KBM-7 (cell line): Measurements from ENCODE around the gene HSD3B7.

Experiments
- DNase-seq: peaks from one replicate; pipeline ENCODE4 v3.0.0-alpha.2; 2015
- in situ Hi-C: fragments of 300-500 bp; cut with MboI; formaldehyde crosslinking; loops from 2 replicates; pipeline ENCODE4 v1.14.3; 2020; ENCODE audit warnings: low sequenced_read_pairs, low pct_unique_long_range_greater_than_20kb, mixed read lengths

HSD3B7 gene

DNA sequence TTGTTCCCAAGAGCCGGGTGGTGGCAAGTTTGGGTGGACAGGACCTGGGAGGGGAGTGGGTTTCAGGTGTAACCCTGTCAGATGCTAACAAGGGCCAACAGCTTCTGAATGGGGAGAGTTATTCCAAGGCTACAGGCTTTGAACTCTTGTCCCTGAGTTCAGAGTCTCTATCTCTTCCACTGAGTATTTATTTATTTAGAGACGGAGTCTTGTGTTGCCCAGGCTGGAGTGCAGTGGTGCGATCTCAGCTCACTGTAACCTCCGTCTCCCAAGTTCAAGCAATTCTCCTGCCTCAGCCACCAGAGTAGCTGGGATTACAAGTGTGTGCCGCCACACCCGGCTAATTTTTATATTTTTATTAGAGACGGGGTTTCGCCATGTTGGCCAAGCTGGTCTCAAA lies 30.0 kb upstream of the HSD3B7 start:
- no peak for DNase-seq
- in situ Hi-C loops, result no loop called here

DNA sequence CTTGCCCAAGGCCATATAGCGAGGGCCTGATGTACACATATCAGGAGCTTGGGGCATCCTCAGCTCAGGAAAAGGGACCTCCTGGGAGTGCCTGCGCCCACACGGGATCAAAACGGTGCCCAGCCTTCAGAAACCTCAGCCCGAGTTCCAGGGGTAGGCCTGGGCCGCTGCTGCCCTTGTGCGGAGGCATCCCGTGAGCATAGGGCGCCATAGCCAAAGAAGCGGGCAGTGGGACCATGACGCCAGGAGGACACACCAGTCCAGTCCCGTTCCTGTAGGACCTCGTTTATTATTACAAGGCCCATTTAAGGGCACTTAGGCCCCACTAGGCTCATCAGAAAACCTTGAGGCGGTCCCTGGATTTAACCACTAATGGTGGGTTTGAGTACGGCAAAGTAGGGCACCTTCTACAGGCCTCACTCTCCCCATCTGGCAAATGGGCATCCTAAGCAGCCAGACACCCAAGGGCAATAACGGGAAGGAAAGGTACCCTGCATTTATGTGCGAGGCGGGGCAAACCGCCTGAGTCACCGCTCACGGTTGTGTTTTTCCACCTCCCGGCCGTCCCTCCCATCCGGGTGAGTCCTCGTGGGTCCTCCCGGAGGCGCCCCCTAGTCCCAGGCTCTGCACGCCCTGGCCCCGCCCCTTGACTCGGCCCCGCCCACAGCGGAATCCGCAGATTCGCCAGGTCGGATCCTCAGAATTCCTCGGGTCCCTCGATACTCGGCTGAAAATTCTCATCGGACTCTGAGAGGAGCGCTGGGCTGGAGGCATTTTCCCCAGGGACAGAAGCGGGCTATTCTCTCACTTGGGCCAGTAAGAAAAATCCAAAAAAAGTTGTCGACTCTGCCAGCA lies 28.2 kb upstream of the HSD3B7 start:
- in situ Hi-C loops, result no loop called here

DNA sequence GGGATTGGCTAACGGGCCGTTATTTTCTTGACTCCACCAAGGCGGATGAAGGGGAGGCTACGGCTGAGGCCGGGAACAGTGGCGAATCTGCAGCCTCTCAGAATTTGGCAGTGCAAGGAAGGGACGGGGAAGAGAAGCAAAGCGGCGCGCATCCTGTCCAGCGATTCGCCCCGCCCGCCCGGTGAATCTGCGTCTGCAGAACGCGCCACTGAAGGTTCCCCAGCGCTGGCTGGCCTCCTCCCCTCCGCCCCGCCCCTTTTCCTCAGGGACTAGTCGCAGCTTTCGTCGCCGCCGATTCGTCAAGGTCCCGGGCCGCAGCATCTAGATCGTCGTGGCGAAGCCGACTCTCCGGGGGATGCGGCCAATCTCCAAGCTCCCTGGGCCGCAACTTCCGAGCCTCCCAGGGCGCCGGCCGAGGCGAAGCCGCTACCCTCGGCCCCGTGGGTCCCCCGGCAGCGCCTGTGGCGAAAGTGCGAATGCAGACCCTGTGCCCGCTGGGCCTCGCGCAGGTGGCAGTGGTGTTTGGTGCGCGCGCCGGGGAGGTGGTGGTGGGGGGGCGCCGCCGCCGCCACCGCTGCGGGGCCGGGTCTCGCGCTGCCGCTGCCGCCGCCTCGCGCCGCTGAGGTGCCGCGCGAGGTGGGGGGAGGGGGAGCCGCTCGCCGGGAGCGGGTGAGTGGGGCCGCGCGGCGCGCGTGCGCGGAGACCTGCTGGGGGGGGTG lies 27.4 kb upstream of the HSD3B7 start, which contains the start of gene SETD1A:
Gene SETD1A (plus strand): TSS at position 299 of the 719 bp plus-strand sequence. CDS start 978 bp downstream, outside the sequence.
- peak; percentile 95 for DNase-seq
- in situ Hi-C loops, result no loop called here

More for the DNA sequence above, 28.2 kb upstream of the HSD3B7 start:
- DNase-seq, result peak; percentile 84

DNA sequence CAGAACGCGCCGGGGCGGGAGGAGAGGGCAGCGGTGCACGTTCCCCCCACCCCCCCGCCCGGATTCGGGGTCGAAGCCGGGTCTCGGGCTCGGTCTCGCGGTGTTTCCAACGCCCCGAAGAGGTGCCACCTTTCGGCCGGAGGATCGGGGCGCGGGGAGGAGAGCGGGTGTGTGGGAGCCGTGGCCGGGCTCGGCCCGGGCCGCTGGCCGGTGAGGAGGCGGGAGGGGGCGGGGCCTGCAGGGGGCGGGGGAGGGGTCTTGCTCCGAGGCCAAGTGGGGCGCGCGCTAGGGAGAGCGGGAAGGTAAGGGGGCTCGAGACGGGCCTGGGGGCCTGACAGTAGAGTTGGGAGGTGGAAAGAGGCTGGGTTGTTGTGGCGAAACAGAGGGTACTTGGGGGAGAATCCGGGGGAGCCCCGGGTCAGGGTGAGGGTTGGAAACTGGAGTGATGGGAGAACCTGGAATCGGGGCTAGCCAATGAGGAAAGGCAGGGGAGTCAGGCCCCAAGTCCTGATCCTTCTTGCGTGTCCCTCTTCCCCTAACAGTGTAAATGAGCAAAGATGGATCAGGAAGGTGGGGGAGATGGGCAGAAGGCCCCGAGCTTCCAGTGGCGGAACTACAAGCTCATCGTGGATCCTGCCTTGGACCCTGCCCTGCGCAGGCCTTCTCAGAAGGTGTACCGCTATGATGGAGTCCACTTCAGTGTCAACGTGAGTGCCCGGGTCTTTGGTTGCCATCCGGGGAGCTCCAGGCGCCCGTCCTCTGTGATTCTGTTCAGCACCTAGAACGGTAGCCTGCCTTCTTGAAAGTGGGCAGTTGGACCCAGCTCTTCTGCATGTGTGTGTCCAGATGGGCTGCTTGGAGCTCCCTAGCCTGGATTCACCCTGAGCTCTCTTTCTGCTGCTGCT lies 26.6 kb upstream of the HSD3B7 start:
- in situ Hi-C loops, result no loop called here
- no peak for DNase-seq

DNA sequence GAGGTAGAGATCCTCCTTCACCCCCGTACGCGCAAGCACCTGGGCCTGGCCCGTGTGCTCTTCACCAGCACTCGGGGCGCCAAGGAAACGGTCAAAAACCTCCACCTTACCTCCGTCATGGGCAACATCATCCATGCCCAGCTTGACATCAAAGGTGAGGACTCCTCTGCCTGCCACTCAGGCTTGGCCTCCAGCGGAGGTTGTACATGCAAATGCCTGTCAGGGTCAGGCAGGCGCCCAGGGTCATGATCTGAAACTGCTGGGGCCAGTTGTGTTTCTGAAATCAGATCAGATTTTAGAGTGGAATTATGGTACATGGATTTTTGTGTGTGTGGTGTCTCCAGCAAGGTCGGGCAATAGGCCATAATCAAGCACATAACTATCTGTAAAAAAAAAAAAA lies 23.6 kb upstream of the HSD3B7 start:
- in situ Hi-C loops, result no loop called here
- no peak for DNase-seq

DNA sequence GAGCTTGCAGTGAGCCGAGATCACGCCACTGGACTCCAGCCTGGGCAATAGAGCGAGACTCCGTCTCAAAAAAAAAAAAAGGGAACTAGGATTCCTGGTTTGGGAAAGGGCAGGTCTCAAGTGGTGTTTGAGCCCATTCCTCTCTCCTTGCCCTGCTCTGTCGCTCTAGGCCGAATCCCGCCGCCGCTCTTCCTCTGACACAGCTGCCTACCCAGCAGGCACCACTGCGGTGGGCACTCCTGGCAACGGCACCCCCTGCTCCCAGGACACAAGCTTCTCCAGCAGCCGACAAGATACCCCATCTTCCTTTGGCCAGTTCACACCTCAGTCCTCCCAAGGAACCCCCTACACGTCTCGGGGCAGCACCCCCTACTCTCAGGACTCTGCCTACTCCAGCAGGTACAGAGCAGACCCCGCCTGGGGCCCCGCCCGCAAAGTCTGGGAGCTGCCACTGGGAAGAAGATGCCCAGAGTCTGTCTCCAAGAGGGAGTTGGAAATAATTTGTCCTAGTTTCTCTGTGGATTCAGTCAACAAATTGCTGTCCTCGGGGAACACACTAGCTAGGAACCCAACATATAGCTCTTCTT lies 21.0 kb upstream of the HSD3B7 start:
- in situ Hi-C loops, result no loop called here
- no peak for DNase-seq

DNA sequence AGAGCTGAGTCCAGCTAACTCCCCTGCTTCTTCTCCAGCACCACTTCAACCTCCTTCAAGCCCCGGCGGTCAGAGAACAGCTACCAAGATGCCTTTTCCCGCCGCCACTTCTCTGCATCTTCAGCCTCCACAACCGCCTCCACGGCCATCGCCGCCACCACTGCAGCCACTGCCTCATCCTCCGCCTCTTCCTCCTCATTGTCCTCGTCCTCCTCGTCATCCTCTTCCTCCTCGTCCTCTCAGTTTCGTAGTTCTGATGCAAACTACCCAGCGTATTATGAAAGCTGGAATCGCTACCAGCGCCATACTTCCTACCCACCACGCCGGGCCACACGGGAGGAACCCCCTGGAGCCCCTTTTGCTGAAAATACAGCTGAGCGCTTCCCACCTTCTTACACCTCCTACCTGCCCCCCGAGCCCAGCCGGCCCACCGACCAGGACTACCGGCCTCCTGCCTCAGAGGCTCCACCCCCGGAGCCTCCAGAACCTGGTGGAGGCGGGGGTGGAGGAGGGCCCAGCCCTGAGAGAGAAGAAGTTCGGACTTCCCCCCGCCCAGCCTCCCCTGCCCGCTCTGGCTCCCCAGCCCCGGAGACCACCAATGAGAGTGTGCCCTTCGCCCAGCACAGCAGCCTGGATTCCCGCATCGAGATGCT lies 20.3 kb upstream of the HSD3B7 start:
- in situ Hi-C loops, result no loop called here
- DNase-seq, result no peak

DNA sequence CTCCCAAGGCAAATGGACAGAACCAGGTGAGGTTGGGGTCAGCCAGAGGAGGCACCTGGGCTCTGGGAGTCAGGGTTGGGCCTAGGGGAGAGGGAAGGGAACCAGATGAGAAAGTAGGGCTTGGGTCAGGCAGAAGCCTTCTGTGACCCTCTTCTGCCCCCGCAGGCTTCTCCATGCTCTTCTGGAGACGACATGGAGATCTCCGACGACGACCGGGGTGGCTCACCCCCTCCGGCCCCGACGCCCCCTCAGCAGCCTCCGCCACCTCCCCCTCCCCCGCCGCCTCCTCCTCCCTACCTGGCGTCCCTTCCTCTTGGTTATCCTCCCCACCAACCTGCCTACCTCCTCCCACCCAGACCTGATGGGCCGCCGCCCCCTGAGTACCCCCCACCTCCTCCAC lies 19.6 kb upstream of the HSD3B7 start:
- no peak for DNase-seq
- in situ Hi-C loops, result no loop called here

DNA sequence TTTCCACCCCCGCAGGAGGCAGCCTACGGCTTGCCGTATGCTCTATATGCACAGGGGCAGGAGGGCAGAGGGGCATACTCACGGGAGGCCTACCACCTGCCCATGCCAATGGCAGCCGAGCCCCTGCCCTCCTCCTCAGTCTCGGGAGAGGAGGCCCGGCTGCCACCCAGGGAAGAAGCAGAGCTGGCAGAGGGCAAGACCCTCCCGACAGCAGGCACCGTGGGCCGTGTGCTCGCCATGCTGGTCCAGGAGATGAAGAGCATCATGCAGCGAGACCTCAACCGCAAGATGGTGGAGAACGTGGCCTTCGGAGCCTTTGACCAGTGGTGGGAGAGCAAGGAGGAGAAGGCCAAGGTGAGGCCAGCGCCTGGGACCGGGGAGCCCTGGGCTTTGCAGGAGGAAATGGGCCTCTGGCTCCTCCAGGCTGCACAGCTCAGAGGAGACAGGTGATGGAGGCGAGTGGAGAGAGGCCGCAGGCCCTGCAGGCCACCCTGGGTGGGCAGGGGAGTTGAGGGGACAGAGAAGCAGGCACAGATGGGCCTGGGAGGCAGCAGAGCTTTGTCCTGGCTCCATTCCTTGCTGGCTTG lies 18.9 kb upstream of the HSD3B7 start:
- no peak for DNase-seq
- in situ Hi-C loops, result no loop called here

DNA sequence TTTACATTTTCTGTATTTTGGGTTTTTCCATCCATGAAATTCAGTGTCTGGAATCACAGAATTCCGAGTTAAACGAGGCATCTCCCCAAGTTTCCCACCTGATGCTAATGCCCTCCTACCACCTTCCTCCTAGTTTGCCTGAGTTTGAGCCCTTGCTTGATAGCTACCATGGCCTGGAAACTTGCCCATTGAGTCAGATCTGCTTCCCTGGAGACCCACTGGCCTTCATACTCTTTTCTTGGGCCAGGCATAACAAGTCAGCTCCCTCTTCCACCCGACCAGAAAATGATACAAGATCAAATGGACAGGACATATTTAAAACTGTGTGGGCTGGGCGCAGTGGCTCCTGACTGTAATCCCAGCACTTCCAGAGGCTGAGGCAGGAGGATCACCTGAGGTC lies 17.2 kb upstream of the HSD3B7 start:
- no peak for DNase-seq
- in situ Hi-C loops, result no loop called here

DNA sequence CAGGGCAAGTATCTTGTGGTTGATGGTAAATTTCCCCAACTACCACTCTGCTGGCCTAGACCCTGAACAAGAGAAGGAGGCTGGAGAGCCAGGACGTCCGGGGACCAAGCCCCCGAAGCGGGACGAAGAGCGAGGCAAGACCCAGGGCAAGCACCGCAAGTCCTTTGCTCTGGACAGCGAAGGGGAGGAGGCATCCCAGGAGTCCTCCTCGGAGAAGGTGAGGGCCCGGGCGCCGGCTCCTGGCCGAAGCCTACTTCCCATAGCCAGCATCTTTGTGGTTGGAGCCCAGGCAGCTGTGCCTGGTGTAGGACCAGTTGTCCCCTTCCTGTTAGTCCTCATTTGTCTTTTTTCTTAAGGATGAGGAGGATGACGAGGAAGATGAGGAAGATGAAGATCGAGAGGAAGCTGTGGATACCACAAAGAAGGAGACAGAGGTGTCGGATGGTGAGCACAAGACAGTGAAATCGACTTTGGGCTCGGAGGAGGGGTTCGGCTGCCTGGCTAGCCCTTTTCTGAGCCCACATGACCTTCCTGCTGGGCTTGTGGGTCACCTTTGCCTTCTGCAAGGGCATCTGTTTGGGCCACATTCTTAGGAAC lies 15.7 kb upstream of the HSD3B7 start:
- DNase-seq, result no peak
- in situ Hi-C loops, result no loop called here

DNA sequence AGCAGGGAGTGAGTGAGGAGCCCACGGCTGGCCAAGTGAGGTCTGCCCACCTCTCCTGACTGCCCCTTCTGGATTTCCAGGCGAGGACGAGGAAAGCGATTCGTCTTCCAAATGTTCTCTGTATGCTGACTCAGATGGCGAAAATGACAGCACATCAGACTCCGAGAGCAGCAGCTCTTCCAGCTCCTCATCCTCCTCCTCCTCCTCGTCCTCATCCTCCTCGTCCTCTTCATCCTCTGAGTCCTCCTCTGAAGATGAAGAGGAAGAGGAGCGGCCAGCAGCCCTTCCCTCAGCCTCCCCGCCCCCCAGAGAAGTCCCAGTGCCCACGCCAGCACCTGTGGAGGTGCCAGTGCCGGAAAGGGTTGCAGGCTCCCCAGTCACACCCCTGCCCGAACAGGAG lies 13.7 kb upstream of the HSD3B7 start:
- DNase-seq, result no peak
- in situ Hi-C loops, result no loop called here

DNA sequence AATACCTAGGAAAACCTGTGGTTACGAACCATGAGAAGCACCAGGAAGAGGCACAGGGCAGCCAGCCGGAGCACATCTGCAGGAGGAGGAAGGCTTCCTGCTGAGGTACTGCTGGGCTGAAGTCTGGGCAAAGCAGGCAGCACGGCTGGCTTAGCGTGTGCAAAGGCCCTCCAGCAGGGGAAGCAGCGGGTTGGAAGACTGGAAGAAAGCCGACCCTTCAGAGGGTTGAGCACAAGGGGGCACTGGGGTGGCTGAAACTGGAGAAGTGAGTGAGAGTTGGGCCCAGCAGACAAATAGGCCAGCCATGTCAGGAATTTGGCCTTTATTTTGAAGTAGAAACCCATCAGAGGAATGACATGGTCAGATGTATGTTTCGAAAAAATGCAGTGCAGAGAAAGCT lies 12.1 kb upstream of the HSD3B7 start:
- in situ Hi-C loops, result no loop called here
- peak; percentile 24 for DNase-seq

DNA sequence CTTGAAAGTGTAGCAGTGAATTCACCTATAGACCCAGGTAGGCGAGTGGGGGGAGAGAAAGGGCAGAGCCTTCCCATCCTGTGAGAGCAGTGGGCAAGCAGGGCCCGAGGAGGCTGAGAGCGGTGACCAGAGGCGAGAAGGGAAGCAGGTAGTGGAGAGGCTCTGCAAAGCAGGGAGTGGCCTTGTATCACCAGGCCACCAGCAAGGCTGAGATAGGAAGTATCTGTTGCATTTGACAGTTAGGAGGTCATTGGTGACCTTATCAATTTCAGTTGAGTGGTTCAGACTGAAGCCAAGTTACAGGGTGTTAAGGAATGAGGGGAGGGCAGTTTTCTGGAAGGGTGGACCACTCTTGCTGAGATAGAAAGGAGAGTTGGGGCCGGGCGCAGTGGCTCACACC lies 10.7 kb upstream of the HSD3B7 start:
- DNase-seq, result no peak
- in situ Hi-C loops, result no loop called here

DNA sequence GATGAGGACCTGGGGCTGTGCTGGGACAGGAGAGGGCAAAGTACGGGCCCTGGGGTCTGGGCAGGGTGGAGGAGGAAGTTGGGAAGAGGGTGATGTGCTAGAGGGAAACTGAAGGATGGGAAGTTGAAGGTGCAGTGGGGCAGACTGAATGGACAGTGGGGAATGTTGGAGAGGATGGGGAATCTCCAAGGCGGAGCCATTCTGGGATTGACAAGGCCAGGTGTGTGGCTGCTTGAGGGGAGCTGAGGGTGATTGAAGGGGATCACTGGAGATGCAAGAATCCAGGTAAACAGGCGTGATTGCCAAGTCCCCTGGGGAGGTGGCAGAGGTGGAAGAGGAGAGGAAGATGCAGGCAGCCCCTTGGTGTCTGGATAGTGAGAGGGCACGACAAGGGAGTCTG lies 8.5 kb upstream of the HSD3B7 start:
- in situ Hi-C loops, result no loop called here
- no peak for DNase-seq

DNA sequence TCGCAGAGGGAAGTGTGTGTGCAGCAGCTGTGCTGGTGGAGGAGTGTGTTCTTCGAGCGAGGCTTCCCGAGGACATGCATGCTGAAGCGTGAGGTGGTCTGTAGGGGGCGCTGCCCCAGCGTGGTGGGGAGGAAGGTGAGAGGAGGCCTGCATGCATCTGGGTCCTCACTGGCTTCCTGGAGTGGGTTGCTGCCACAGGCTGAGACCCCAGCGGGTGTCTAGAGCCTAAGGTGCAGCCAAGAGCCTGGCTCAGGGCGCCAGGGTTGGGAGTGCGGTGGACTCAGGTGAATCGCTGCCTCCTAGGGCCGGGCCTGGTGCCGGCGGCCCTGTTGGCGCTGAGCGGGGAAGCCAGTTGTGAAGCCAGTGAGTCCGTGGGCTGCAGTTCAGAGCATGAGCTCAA lies 7.5 kb upstream of the HSD3B7 start:
- in situ Hi-C loops, result no loop called here
- DNase-seq, result peak; percentile 37

DNA sequence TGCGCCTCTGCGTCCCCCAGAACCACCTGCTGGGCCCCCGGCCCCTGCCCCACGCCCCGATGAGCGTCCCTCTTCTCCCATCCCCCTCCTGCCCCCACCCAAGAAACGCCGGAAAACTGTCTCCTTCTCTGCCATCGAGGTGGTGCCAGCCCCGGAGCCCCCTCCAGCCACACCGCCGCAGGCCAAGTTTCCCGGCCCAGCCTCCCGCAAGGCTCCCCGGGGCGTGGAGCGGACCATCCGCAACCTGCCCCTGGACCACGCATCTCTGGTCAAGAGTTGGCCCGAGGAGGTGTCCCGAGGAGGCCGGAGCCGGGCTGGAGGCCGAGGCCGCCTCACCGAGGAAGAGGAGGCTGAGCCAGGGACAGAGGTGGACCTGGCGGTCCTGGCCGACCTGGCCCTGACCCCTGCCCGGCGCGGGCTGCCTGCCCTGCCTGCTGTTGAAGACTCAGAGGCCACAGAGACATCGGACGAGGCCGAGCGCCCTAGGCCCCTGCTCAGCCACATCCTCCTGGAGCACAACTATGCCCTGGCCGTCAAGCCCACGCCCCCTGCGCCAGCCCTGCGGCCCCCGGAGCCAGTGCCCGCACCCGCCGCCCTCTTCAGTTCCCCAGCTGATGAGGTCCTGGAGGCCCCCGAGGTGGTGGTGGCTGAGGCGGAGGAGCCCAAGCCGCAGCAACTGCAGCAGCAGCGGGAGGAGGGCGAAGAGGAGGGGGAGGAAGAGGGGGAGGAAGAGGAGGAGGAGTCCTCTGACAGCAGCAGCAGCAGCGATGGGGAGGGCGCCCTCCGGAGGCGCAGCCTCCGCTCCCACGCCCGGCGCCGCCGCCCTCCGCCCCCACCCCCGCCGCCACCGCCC lies 5.6 kb upstream of the HSD3B7 start:
- no peak for DNase-seq
- in situ Hi-C loops, result no loop called here
